Keratinocyte (primary cell): ENCODE results near the gene PIK3CD.

Experiments used
- EZH2 ChIP-seq: IDR thresholded peaks from one replicate; pipeline ENCODE4 v1.6.1; 2012; ENCODE audit warnings: inconsistent platforms, mild to moderate bottlenecking, low read length, moderate library complexity
- TF ChIP-seq, protein P1 (sequence below), 3 experiments: IDR thresholded peaks in 1 of 3; conservative IDR thresholded peaks in 1 of 3; optimal IDR thresholded peaks in 1 of 3; 2 replicates in 2 of 3; 3 replicates in 1 of 3; pipeline versions ENCODE3 to v1.5.1; 2011; ENCODE audit warnings: low read length in 3 of 3, mild to moderate bottlenecking in 3 of 3, moderate library complexity in 2 of 3, control low read depth in 1 of 3, inconsistent platforms in 1 of 3; ENCODE audit not compliant: insufficient read depth in 2 of 3; ENCODE audit errors: extremely low read depth in 1 of 3

GRCh38 chr1:9621032-9621431, 30.5 kb upstream of the PIK3CD start:
- TF ChIP-seq EZH2 = no peak
- TF ChIP-seq, protein P1, sequence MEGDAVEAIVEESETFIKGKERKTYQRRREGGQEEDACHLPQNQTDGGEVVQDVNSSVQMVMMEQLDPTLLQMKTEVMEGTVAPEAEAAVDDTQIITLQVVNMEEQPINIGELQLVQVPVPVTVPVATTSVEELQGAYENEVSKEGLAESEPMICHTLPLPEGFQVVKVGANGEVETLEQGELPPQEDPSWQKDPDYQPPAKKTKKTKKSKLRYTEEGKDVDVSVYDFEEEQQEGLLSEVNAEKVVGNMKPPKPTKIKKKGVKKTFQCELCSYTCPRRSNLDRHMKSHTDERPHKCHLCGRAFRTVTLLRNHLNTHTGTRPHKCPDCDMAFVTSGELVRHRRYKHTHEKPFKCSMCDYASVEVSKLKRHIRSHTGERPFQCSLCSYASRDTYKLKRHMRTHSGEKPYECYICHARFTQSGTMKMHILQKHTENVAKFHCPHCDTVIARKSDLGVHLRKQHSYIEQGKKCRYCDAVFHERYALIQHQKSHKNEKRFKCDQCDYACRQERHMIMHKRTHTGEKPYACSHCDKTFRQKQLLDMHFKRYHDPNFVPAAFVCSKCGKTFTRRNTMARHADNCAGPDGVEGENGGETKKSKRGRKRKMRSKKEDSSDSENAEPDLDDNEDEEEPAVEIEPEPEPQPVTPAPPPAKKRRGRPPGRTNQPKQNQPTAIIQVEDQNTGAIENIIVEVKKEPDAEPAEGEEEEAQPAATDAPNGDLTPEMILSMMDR (optimal IDR thresholded peaks at IDR 0.05 in 1 of 3, IDR thresholded peaks at IDR 0.05 in 1 of 3, conservative IDR thresholded peaks at IDR 0.05 in 1 of 3; ENCODE audit: extremely low read depth in 1 of 3, insufficient read depth in 2 of 3, low read length in 3 of 3) = no peak
